Stimulated activated memory B cell treated with anti-CD40 and anti-IgM and Interleukin-4, amounts not matched to agents 10 μg/mL and 1 μg/mL and 100 μg/mL, for 72 hours (primary cell): ENCODE measurements around the gene PXN.
"Not testable (repeated sequence)": the region's sequence is repeated elsewhere in the genome, so short reads cannot be mapped to it uniquely, and the experiment has no call there.

Experiments
- ATAC-seq: fragments of 150-1000 bp; cut with Tn5 transposase; 2 replicates; pipeline ENCODE4 v1.10.0; 2021
- H3K27ac Mint-ChIP-seq: one replicate; pipeline ENCODE4 v1.8.0; 2022; ENCODE audit warnings: mild to moderate bottlenecking, mixed read lengths
- H3K27me3 Mint-ChIP-seq: one replicate; pipeline ENCODE4 v1.8.0; 2022; ENCODE audit warnings: mixed read lengths
- H3K36me3 Mint-ChIP-seq: one replicate; pipeline ENCODE4 v1.8.0; 2022; ENCODE audit warnings: mixed read lengths
- H3K4me1 Mint-ChIP-seq: one replicate; pipeline ENCODE4 v1.8.0; 2022; ENCODE audit warnings: mixed read lengths
- H3K4me3 Mint-ChIP-seq: one replicate; pipeline ENCODE4 v1.8.0; 2022; ENCODE audit warnings: mild to moderate bottlenecking, moderate library complexity, mixed read lengths
- H3K9me3 Mint-ChIP-seq: one replicate; pipeline ENCODE4 v1.8.0; 2022; ENCODE audit warnings: mixed read lengths

The PXN gene

GRCh38 chr12:120196817-120197541, 68.6 kb downstream of the PXN start:
- H3K4me3 Mint-ChIP-seq: peak overlapping the region; percentile 34
- H3K4me1 Mint-ChIP-seq: peaks cover 47% of the 10 kb centered on the region
- peak overlapping the region; percentile 49 for H3K27ac Mint-ChIP-seq
- H3K27me3 Mint-ChIP-seq, H3K9me3 Mint-ChIP-seq, ATAC-seq: not testable (repeated sequence)
- H3K36me3 Mint-ChIP-seq: peaks cover 32% of the 10 kb centered on the region

GRCh38 chr12:120196363-120196762, 69.2 kb downstream of the PXN start:
- Mint-ChIP-seq H3K27ac (no peak overlapping the region), H3K27me3 (no peaks in the 10 kb centered on the region), H3K36me3 (peaks cover 32% of the 10 kb centered on the region), H3K4me3 (no peak overlapping the region), H3K4me1 (peaks cover 51% of the 10 kb centered on the region), H3K9me3 (no peaks in the 10 kb centered on the region)
- ATAC-seq: no peak

GRCh38 chr12:120194534-120195395, 70.8 kb downstream of the PXN start, which contains the start of gene GCN1:
Gene GCN1, minus strand, starts transcription at chr12:120194715. Its CDS starts 18 bp downstream, at chr12:120194697.
- H3K36me3 Mint-ChIP-seq: peaks cover 27% of the 10 kb centered on the region
- peak; percentile 96 for ATAC-seq
- peak within 1 kb of the TSS; percentile 80 for H3K4me3 Mint-ChIP-seq
- peak within 1 kb of the TSS; percentile 90 for H3K27ac Mint-ChIP-seq
- no peaks in the 10 kb centered on the region for H3K9me3 Mint-ChIP-seq
- H3K27me3 Mint-ChIP-seq: no peaks in the 10 kb centered on the region
- H3K4me1 Mint-ChIP-seq: peaks cover 45% of the 10 kb centered on the region

GRCh38 chr12:120194226-120194533, 71.3 kb downstream of the PXN start:
- peak overlapping the region; percentile 80 for H3K4me3 Mint-ChIP-seq
- peaks cover 22% of the 10 kb centered on the region for H3K36me3 Mint-ChIP-seq
- H3K27ac Mint-ChIP-seq: peak overlapping the region; percentile 90
- H3K4me1 Mint-ChIP-seq: peaks cover 41% of the 10 kb centered on the region
- H3K9me3 Mint-ChIP-seq: no peaks in the 10 kb centered on the region
- no peaks in the 10 kb centered on the region for H3K27me3 Mint-ChIP-seq
- peak; percentile 69 for ATAC-seq

GRCh38 chr12:120193286-120193685, 72.2 kb downstream of the PXN start:
- Mint-ChIP-seq H3K36me3 (peaks cover 13% of the 10 kb centered on the region), H3K27ac (peak overlapping the region; percentile 90), H3K4me1 (peaks cover 32% of the 10 kb centered on the region)
- not testable (repeated sequence) for ATAC-seq, H3K9me3 Mint-ChIP-seq, H3K4me3 Mint-ChIP-seq, H3K27me3 Mint-ChIP-seq

GRCh38 chr12:120190985-120191480, 74.5 kb downstream of the PXN start:
- Mint-ChIP-seq H3K4me3 (no peak overlapping the region), H3K9me3 (no peaks in the 10 kb centered on the region), H3K4me1 (peaks cover 22% of the 10 kb centered on the region), H3K27ac (no peak overlapping the region), H3K27me3 (no peaks in the 10 kb centered on the region), H3K36me3 (peaks cover 10% of the 10 kb centered on the region)
- ATAC-seq: no peak

GRCh38 chr12:120190386-120190785, 75.1 kb downstream of the PXN start:
- Mint-ChIP-seq H3K36me3 (peaks cover 12% of the 10 kb centered on the region), H3K4me1 (peaks cover 22% of the 10 kb centered on the region), H3K4me3 (no peak overlapping the region), H3K9me3 (no peaks in the 10 kb centered on the region), H3K27ac (no peak overlapping the region), H3K27me3 (no peaks in the 10 kb centered on the region)
- no peak for ATAC-seq

GRCh38 chr12:120186654-120187053, 78.9 kb downstream of the PXN start:
- no peaks in the 10 kb centered on the region for H3K9me3 Mint-ChIP-seq
- no peak for ATAC-seq
- H3K27ac Mint-ChIP-seq: no peak overlapping the region
- peaks cover 45% of the 10 kb centered on the region for H3K36me3 Mint-ChIP-seq
- H3K4me3 Mint-ChIP-seq: no peak overlapping the region
- H3K4me1 Mint-ChIP-seq: peaks cover 2% of the 10 kb centered on the region
- no peaks in the 10 kb centered on the region for H3K27me3 Mint-ChIP-seq

- no peaks in the 10 kb centered on the region for H3K9me3 Mint-ChIP-seq
- H3K4me1 Mint-ChIP-seq: no peaks in the 10 kb centered on the region
- no peak for ATAC-seq
- H3K27ac Mint-ChIP-seq: peak overlapping the region; percentile 5
- no peaks in the 10 kb centered on the region for H3K27me3 Mint-ChIP-seq
- peaks cover 61% of the 10 kb centered on the region for H3K36me3 Mint-ChIP-seq
- no peak overlapping the region for H3K4me3 Mint-ChIP-seq
Measured at GRCh38 chr12:120183211-120183631, 82.3 kb downstream of the PXN start.

- ATAC-seq: no peak
- no peak overlapping the region for H3K27ac Mint-ChIP-seq
- no peak overlapping the region for H3K4me3 Mint-ChIP-seq
- H3K4me1 Mint-ChIP-seq: no peaks in the 10 kb centered on the region
- no peaks in the 10 kb centered on the region for H3K9me3 Mint-ChIP-seq
- no peaks in the 10 kb centered on the region for H3K27me3 Mint-ChIP-seq
- H3K36me3 Mint-ChIP-seq: peaks cover 72% of the 10 kb centered on the region
Measured at GRCh38 chr12:120181991-120182631, 83.4 kb downstream of the PXN start.

GRCh38 chr12:120180975-120181374, 84.6 kb downstream of the PXN start:
- Mint-ChIP-seq H3K4me1 (peaks cover 6% of the 10 kb centered on the region), H3K27me3 (no peaks in the 10 kb centered on the region), H3K9me3 (no peaks in the 10 kb centered on the region), H3K36me3 (peaks cover 72% of the 10 kb centered on the region), H3K27ac (no peak overlapping the region), H3K4me3 (no peak overlapping the region)
- ATAC-seq: no peak

GRCh38 chr12:120175537-120175936, 90.0 kb downstream of the PXN start:
- Mint-ChIP-seq H3K27ac (no peak overlapping the region), H3K4me1 (peaks cover 7% of the 10 kb centered on the region), H3K27me3 (no peaks in the 10 kb centered on the region), H3K4me3 (no peak overlapping the region), H3K36me3 (peaks cover 67% of the 10 kb centered on the region), H3K9me3 (no peaks in the 10 kb centered on the region)
- ATAC-seq: no peak

- Mint-ChIP-seq H3K27me3 (no peaks in the 10 kb centered on the region), H3K9me3 (no peaks in the 10 kb centered on the region), H3K36me3 (peaks cover 72% of the 10 kb centered on the region), H3K27ac (no peak overlapping the region), H3K4me3 (no peak overlapping the region), H3K4me1 (peaks cover 7% of the 10 kb centered on the region)
- peak; percentile 73 for ATAC-seq
Measured at GRCh38 chr12:120175062-120175461, 90.5 kb downstream of the PXN start.

- H3K36me3 Mint-ChIP-seq: peaks cover 61% of the 10 kb centered on the region
- no peaks in the 10 kb centered on the region for H3K27me3 Mint-ChIP-seq
- no peak overlapping the region for H3K27ac Mint-ChIP-seq
- no peaks in the 10 kb centered on the region for H3K9me3 Mint-ChIP-seq
- no peak for ATAC-seq
- H3K4me3 Mint-ChIP-seq: no peak overlapping the region
- H3K4me1 Mint-ChIP-seq: peaks cover 17% of the 10 kb centered on the region
Measured at GRCh38 chr12:120172053-120172452, 93.5 kb downstream of the PXN start.

GRCh38 chr12:120170631-120171030, 94.9 kb downstream of the PXN start:
- Mint-ChIP-seq H3K4me1 (peaks cover 16% of the 10 kb centered on the region), H3K27ac (no peak overlapping the region), H3K4me3 (no peak overlapping the region), H3K9me3 (no peaks in the 10 kb centered on the region), H3K36me3 (peaks cover 52% of the 10 kb centered on the region), H3K27me3 (no peaks in the 10 kb centered on the region)
- no peak for ATAC-seq
